HCT116 (cell line): ENCODE measurements around the gene HOXA1.

ENCODE experiments used
- CEBPB ChIP-seq: IDR thresholded peaks from 2 replicates; pipeline ENCODE4 v1.6.1; 2012; ENCODE audit warnings: low read depth
- EZH2 ChIP-seq: fragments of 200-600 bp; sonication (generic); IDR thresholded peaks from 2 replicates; pipeline ENCODE4 v1.6.1; 2017; ENCODE audit warnings: antibody characterized with exemption, mixed run types
- TF ChIP-seq, protein P1 (sequence below), 3 experiments: fragments of 200-600 bp in 1 of 3; sonication (generic) in 1 of 3; IDR thresholded peaks in 2 of 3; conservative IDR thresholded peaks in 1 of 3; 2 replicates each; pipeline ENCODE4 v1.5.1; 2012 to 2017; ENCODE audit warnings: low read depth in 2 of 3, low read length in 2 of 3, antibody characterized with exemption in 1 of 3, borderline replicate concordance in 1 of 3, control low read depth in 1 of 3, mild to moderate bottlenecking in 1 of 3, mixed read lengths in 1 of 3, mixed run types in 1 of 3, moderate library complexity in 1 of 3; ENCODE audit not compliant: insufficient read depth in 1 of 3

GRCh38 chr7:27105301-27106031, 9.7 kb upstream of the HOXA1 start:
- TF ChIP-seq, protein P1, sequence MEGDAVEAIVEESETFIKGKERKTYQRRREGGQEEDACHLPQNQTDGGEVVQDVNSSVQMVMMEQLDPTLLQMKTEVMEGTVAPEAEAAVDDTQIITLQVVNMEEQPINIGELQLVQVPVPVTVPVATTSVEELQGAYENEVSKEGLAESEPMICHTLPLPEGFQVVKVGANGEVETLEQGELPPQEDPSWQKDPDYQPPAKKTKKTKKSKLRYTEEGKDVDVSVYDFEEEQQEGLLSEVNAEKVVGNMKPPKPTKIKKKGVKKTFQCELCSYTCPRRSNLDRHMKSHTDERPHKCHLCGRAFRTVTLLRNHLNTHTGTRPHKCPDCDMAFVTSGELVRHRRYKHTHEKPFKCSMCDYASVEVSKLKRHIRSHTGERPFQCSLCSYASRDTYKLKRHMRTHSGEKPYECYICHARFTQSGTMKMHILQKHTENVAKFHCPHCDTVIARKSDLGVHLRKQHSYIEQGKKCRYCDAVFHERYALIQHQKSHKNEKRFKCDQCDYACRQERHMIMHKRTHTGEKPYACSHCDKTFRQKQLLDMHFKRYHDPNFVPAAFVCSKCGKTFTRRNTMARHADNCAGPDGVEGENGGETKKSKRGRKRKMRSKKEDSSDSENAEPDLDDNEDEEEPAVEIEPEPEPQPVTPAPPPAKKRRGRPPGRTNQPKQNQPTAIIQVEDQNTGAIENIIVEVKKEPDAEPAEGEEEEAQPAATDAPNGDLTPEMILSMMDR (IDR thresholded peaks at IDR 0.05 in 2 of 3, conservative IDR thresholded peaks at IDR 0.05 in 1 of 3; ENCODE audit: borderline replicate concordance in 1 of 3, insufficient read depth in 1 of 3, low read depth in 2 of 3, low read length in 2 of 3), result no peak
- no peak for TF ChIP-seq EZH2
- no peak for TF ChIP-seq CEBPB
